NB4 (cell line): ENCODE measurements around the gene INTS11.
A peak's percentile ranks its signal among the peaks of the same experiment; 100 is the strongest.

Experiments used
- DNase-seq: peaks from one replicate; pipeline ENCODE4 v3.0.0; 2010; ENCODE audit warnings: low read depth
- H3K4me3 ChIP-seq: one replicate; pipeline ENCODE4 v1.5.1; 2011; ENCODE audit warnings: mild to moderate bottlenecking, low read depth, low read length, moderate library complexity
- MYC ChIP-seq: IDR thresholded peaks from 2 replicates; pipeline ENCODE4 v1.6.1; 2011; ENCODE audit warnings: low read depth, low read length
- POLR2A ChIP-seq: IDR thresholded peaks from 2 replicates; pipeline ENCODE4 v1.6.1; 2011; ENCODE audit warnings: mild to moderate bottlenecking; ENCODE audit not compliant: insufficient read length; ENCODE audit errors: extremely low read depth
- TF ChIP-seq, protein P1 (sequence below): IDR thresholded peaks from 2 replicates; pipeline ENCODE4 v1.6.1; 2011; ENCODE audit warnings: low read depth, low read length
- TF ChIP-seq, protein P2 (sequence below): IDR thresholded peaks from one replicate; pipeline ENCODE4 v1.5.1; 2012; ENCODE audit warnings: low read depth, low read length

Gene INTS11

GRCh38 chr1:1314237-1314586, 10.2 kb downstream of the INTS11 start:
- no peak for DNase-seq
- TF ChIP-seq, protein P1, sequence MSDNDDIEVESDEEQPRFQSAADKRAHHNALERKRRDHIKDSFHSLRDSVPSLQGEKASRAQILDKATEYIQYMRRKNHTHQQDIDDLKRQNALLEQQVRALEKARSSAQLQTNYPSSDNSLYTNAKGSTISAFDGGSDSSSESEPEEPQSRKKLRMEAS: no peak
- no peak for TF ChIP-seq MYC
- no peak for TF ChIP-seq POLR2A
- TF ChIP-seq, protein P2, sequence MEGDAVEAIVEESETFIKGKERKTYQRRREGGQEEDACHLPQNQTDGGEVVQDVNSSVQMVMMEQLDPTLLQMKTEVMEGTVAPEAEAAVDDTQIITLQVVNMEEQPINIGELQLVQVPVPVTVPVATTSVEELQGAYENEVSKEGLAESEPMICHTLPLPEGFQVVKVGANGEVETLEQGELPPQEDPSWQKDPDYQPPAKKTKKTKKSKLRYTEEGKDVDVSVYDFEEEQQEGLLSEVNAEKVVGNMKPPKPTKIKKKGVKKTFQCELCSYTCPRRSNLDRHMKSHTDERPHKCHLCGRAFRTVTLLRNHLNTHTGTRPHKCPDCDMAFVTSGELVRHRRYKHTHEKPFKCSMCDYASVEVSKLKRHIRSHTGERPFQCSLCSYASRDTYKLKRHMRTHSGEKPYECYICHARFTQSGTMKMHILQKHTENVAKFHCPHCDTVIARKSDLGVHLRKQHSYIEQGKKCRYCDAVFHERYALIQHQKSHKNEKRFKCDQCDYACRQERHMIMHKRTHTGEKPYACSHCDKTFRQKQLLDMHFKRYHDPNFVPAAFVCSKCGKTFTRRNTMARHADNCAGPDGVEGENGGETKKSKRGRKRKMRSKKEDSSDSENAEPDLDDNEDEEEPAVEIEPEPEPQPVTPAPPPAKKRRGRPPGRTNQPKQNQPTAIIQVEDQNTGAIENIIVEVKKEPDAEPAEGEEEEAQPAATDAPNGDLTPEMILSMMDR: no peak
- H3K4me3 ChIP-seq: no peak overlapping the region

DNA sequence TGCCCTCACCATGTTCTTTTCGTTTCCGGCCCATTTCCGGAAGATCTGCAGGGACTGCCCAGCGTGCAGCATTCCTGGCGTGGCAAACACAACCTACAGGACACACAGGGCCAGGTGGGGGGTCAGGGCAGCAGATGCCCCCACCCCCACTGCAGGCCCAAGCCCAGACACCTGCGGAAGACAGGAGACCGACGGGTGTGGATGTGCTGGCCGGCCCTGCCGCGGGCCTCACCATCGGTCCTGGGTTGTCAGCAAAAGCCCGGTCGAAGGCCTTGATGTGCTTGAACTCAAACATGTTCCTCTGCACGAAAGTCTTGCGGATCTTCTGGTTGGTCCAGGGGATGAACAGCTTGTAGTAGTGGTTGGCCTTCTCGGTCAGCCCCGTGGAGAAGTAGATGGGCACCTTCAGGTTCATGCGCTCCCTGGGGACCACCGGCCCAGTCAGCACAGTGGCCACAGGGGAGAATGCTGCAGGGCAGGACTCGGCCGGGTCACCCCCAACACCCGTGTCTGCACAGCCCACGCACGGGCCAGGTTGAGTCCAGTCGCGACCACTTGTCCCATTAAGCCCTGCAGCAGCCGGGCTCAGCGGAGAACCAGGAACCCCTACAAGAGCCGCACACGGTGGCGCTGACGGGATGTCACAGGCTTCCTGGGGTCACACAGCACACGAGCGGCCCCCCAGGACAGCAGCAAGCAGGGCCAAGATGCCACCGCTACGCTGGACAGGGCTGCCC, 10.8 kb downstream of the INTS11 start:
- no peak overlapping the region for H3K4me3 ChIP-seq
- TF ChIP-seq POLR2A (peak; percentile 6), MYC (no peak)
- no peak for DNase-seq

DNA sequence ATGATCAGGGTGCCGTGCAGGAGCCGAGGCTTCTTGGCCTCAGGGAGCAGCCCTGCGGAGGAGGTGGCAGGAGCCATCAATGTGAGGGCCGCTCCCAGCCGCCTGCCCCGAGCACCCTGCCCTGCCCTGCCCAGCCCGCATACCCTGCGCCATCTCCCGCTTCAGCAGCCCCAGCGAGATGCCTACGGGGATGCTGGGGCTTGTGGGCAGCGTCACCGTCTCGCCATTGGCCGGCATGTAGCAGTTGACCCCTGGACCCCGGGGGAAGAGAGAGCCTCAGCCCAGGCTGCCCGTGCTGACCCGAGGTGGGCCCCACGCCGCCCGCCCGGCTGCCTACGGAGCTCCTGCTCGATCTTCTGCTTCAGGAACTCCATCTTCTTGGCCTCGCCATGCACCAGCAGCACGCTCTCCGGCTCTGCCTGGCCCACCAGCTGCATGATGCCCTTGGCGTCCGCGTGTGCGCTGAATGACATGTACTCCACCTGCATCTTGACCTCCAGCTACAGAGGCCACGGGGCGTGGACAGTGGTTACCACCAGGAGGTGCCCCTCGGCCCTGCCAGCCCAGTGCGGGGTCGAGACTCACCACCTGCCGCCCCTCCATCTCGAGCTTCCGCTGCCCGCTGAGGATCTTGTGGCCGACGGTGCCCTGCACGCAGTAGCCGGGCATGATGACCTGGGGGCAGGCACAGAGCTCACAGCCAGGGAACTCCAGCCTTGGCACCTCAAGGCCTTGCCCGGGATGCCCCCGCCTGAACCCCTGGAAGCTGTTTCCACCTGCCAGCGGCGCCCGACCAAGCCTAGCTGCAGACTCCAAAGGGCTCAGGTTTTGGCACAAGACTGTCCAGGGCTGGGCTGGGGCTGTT, 11.8 kb downstream of the INTS11 start:
- TF ChIP-seq, protein P2: no peak
- no peak overlapping the region for H3K4me3 ChIP-seq
- DNase-seq: no peak

DNA sequence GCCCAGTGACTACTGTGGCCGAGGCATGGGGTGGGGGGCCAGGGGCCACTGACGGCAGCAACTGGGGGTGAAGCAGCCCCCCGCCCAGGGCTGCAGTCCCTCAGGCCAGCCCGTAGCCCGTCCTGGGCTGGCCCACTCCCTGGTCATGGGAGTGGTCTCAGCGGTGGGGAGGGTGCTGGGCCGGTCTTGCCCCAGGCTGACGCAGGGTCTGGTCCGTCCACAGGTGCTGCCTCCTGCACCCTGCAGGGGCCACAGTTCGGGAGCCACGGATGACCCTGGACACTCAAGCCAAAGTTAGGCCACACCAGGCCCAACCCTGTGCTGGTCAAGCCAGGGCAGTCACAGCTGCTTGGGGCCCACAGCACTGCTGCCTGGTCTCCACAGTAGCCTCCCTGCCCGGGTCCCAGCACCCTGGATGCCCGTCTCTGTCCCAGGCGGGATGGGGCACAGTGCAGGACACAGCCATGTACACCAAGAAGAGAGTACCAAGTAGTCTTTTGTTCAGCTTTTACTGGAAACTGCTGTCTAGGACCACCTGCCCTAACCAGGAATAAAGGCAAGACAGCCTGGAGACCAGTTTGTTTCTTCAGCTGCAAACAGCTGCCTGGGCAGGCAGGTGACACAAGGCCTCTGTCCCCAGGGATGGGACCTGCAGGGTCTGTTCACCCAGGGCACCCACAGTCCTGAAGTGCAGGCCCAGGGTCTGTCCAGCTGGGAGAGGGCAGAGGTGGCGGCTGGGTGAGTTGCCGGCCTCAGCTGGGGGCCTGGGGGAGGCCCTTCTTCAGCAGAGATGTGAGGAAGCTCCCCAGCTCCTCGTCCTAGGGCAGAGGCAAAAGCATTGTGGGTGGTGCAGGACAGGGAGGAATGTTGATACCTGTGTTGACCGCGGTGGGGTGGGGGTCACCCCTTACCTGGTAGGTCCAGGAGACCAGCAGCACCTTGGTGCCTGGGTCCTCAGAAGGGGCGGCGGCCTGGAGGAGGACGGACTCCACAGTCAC, 13.1 kb downstream of the INTS11 start:
- no peak for DNase-seq
- H3K4me3 ChIP-seq: no peak overlapping the region
- TF ChIP-seq, protein P2: no peak
- TF ChIP-seq MYC (no peak), POLR2A (no peak)
- TF ChIP-seq, protein P1: no peak

DNA sequence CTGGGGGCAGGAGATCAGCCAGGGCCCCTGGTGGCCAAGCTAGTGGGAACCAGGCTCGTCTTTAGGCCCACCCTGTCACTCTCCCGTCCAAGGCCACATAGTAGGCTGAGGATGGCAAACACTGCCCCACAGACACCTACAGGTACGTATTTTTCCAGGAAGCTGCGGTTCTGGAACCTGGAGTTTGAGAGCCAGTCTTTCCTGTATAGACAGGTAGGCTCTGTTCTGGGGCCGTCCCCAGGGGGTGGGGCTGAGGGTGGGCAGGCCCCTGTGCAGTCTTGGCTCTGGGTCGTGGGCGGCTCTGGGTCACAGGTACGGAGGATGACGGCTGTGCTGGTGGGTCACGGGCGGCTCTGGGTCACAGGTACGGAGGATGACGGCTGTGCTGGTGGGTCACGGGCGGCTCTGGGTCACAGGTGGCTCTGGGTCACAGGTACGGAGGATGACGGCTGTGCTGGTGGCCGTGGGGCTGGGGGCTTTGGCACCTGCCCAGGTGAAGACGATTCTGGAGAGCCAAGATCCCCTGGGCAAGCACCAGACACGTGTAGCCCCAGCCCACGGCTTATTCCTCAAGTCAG, 13.9 kb downstream of the INTS11 start:
- no peak overlapping the region for H3K4me3 ChIP-seq
- DNase-seq: no peak

More for the DNA sequence above, 13.9 kb downstream of the INTS11 start:
- TF ChIP-seq, protein P1: no peak
- TF ChIP-seq, protein P2: no peak
- TF ChIP-seq POLR2A (no peak), MYC (no peak)
